LNCAP (cell line): ENCODE results near the gene RUNX2.

Experiments
- TF ChIP-seq, protein P1 (sequence below): fragments of 450-650 bp; IDR thresholded peaks from 2 replicates; pipeline ENCODE4 v1.5.1; 2017; ENCODE audit warnings: mild to moderate bottlenecking

Gene RUNX2

DNA sequence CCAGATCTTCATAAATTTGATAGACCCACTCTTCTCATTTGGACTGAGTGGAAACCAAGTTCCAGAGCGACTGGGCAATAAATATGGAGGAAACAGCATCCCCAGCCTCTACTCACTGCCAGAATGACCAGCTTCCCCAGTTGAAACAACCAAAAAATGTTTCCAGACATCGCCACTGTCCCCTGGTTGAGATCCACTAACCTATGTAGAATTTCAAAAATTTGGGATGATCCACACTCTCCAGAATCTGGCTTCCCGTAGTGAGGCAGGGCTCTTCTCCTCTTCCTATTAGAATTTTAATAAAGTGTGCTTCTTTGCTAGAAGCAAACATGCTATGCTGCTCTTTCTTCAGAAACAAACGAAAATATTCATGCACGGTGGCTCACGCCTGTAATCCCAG lies 336.6 kb downstream of the RUNX2 start:
- TF ChIP-seq, protein P1, sequence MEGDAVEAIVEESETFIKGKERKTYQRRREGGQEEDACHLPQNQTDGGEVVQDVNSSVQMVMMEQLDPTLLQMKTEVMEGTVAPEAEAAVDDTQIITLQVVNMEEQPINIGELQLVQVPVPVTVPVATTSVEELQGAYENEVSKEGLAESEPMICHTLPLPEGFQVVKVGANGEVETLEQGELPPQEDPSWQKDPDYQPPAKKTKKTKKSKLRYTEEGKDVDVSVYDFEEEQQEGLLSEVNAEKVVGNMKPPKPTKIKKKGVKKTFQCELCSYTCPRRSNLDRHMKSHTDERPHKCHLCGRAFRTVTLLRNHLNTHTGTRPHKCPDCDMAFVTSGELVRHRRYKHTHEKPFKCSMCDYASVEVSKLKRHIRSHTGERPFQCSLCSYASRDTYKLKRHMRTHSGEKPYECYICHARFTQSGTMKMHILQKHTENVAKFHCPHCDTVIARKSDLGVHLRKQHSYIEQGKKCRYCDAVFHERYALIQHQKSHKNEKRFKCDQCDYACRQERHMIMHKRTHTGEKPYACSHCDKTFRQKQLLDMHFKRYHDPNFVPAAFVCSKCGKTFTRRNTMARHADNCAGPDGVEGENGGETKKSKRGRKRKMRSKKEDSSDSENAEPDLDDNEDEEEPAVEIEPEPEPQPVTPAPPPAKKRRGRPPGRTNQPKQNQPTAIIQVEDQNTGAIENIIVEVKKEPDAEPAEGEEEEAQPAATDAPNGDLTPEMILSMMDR: no peak

DNA sequence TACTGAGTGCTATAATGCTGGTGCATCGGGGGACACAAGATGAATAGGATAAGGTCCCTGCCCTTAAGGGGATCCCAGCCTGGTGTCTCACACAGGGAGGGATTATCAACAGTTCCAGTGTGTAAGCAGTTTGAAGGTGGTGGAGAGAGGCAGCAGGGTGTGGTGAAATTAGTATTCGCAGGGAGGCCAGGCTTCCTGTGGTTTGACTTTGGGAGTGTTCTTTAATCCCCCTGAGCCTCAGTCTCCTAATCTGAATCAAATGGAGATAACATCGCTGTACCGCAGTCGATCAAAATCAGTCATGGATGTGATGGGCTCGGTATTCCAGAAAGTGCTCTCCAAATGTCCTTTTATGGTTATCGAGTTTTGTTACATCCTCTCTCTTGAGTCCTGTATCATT lies 337.7 kb downstream of the RUNX2 start:
- TF ChIP-seq, protein P1: no peak

- TF ChIP-seq, protein P1: no peak
These were observed 338.7 kb downstream of the RUNX2 start for GRCh38 chr6:45666846-45667245.

GRCh38 chr6:45667300-45667699 lies 339.2 kb downstream of the RUNX2 start:
- TF ChIP-seq, protein P1: no peak

- TF ChIP-seq, protein P1: no peak
These were observed 339.6 kb downstream of the RUNX2 start for GRCh38 chr6:45667766-45668165.

GRCh38 chr6:45668705-45669104 lies 340.6 kb downstream of the RUNX2 start:
- TF ChIP-seq, protein P1: no peak

DNA sequence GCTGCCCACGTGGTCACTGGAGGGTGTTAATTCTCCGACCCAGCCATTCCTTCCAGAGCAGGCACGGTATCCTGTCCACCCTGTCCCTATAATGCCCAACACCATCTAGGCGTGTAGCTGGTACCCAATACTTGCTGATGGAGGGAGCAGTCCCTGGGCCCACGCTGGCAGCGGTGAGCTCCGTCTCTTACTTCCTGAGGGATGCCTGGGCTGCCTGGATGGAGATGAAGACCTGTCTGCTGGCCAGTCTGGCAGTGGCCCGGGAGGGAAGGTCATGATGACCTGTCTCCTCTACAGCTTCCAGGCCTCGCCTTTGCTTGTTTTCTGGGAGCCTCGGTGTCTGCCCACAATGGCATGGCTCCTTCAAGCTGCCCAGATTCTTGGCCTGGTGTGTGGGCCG lies 347.5 kb downstream of the RUNX2 start:
- TF ChIP-seq, protein P1: no peak

GRCh38 chr6:45676380-45676779 lies 348.2 kb downstream of the RUNX2 start:
- TF ChIP-seq, protein P1: no peak
